Muscle layer of colon (tissue), 2 donors: ENCODE results near the gene GIGYF2.

Source experiments
- H3K27ac ChIP-seq: one replicate; pipeline ENCODE4 v1.7.0; 2013; ENCODE audit warnings: low read depth, mild to moderate bottlenecking, low read length, moderate library complexity
- H3K27me3 ChIP-seq, 2 donors: one replicate each; pipeline ENCODE4 v1.7.0; 2013; ENCODE audit warnings: low read length in 2 of 2, mild to moderate bottlenecking in 2 of 2; ENCODE audit not compliant: insufficient read depth in 2 of 2, control insufficient read depth in 1 of 2
- H3K36me3 ChIP-seq: one replicate; pipeline ENCODE4 v1.7.0; 2013; ENCODE audit warnings: mild to moderate bottlenecking, low read length; ENCODE audit not compliant: insufficient read depth
- H3K4me1 ChIP-seq: one replicate; pipeline ENCODE4 v1.7.0; 2013; ENCODE audit warnings: mild to moderate bottlenecking, low read length; ENCODE audit not compliant: insufficient read depth
- H3K4me3 ChIP-seq, 2 donors: one replicate each; pipeline ENCODE4 v1.7.0; 2013; ENCODE audit warnings: low read length in 2 of 2, low read depth in 1 of 2, mild to moderate bottlenecking in 1 of 2, moderate library complexity in 1 of 2
- H3K9ac ChIP-seq: one replicate; pipeline ENCODE4 v1.7.0; 2013; ENCODE audit warnings: low read length
- H3K9me3 ChIP-seq: one replicate; pipeline ENCODE4 v1.7.0; 2013; ENCODE audit warnings: mild to moderate bottlenecking, low read length
- donor health status: abdominal sarcoma.
- donor health status: Adenocarcinoma of cecum.

Gene GIGYF2

GRCh38 chr2:232876161-232876977, 179.2 kb downstream of the GIGYF2 start:
- Histone ChIP-seq H3K27me3 (peaks cover 19 to 25% of the 10 kb centered on the region in 2 donors), H3K9ac (no peak overlapping the region), H3K4me1 (no peaks in the 10 kb centered on the region), H3K9me3 (no peaks in the 10 kb centered on the region), H3K36me3 (no peaks in the 10 kb centered on the region), H3K4me3 (peak overlapping the region in 1 of 2 donors; percentile 25), H3K27ac (no peak overlapping the region)

- Histone ChIP-seq H3K27ac (no peak overlapping the region), H3K9ac (no peak overlapping the region), H3K9me3 (no peaks in the 10 kb centered on the region), H3K27me3 (peaks cover 19 to 25% of the 10 kb centered on the region in 2 donors), H3K36me3 (no peaks in the 10 kb centered on the region), H3K4me1 (no peaks in the 10 kb centered on the region), H3K4me3 (peak overlapping the region in 1 of 2 donors; percentile 25)
These were observed 179.9 kb downstream of the GIGYF2 start for GRCh38 chr2:232876978-232877441.

GRCh38 chr2:232877940-232878511, 180.9 kb downstream of the GIGYF2 start:
- Histone ChIP-seq H3K4me1 (no peaks in the 10 kb centered on the region), H3K27ac (no peak overlapping the region), H3K4me3 (no peak overlapping the region), H3K9ac (no peak overlapping the region), H3K27me3 (peaks cover 19 to 25% of the 10 kb centered on the region in 2 donors), H3K9me3 (no peaks in the 10 kb centered on the region), H3K36me3 (no peaks in the 10 kb centered on the region)

GRCh38 chr2:232878855-232879617, 181.9 kb downstream of the GIGYF2 start:
- H3K9me3 ChIP-seq = no peaks in the 10 kb centered on the region
- H3K27ac ChIP-seq = no peak overlapping the region
- H3K9ac ChIP-seq = no peak overlapping the region
- H3K27me3 ChIP-seq = peaks cover 19 to 25% of the 10 kb centered on the region in 2 donors
- no peak overlapping the region for H3K4me3 ChIP-seq
- no peaks in the 10 kb centered on the region for H3K36me3 ChIP-seq
- H3K4me1 ChIP-seq = no peaks in the 10 kb centered on the region

GRCh38 chr2:232879618-232880494, 182.7 kb downstream of the GIGYF2 start:
- H3K9me3 ChIP-seq = no peaks in the 10 kb centered on the region
- H3K27me3 ChIP-seq = peaks cover 19 to 25% of the 10 kb centered on the region in 2 donors
- H3K9ac ChIP-seq = no peak overlapping the region
- H3K27ac ChIP-seq = no peak overlapping the region
- no peaks in the 10 kb centered on the region for H3K4me1 ChIP-seq
- no peaks in the 10 kb centered on the region for H3K36me3 ChIP-seq
- H3K4me3 ChIP-seq = no peak overlapping the region

- H3K36me3 ChIP-seq = no peaks in the 10 kb centered on the region
- no peaks in the 10 kb centered on the region for H3K9me3 ChIP-seq
- H3K27ac ChIP-seq = no peak overlapping the region
- no peaks in the 10 kb centered on the region for H3K4me1 ChIP-seq
- H3K27me3 ChIP-seq = peaks cover 12 to 17% of the 10 kb centered on the region in 2 donors
- no peak overlapping the region for H3K9ac ChIP-seq
- H3K4me3 ChIP-seq = no peak overlapping the region
These were observed 183.7 kb downstream of the GIGYF2 start for GRCh38 chr2:232880764-232881351.

- Histone ChIP-seq H3K4me3 (no peak overlapping the region), H3K27me3 (peaks cover 11 to 16% of the 10 kb centered on the region in 2 donors), H3K9me3 (no peaks in the 10 kb centered on the region), H3K4me1 (no peaks in the 10 kb centered on the region), H3K36me3 (no peaks in the 10 kb centered on the region), H3K27ac (no peak overlapping the region), H3K9ac (no peak overlapping the region)
These were observed 185.0 kb downstream of the GIGYF2 start for GRCh38 chr2:232882085-232882484.

GRCh38 chr2:232882505-232883115, 185.5 kb downstream of the GIGYF2 start:
- no peak overlapping the region for H3K27ac ChIP-seq
- no peaks in the 10 kb centered on the region for H3K36me3 ChIP-seq
- peaks cover 6 to 12% of the 10 kb centered on the region in 2 donors for H3K27me3 ChIP-seq

GRCh38 chr2:232883116-232883721, 186.1 kb downstream of the GIGYF2 start:
- Histone ChIP-seq H3K4me1 (no peaks in the 10 kb centered on the region), H3K27ac (no peak overlapping the region)

More at GRCh38 chr2:232882505-232883115, 185.5 kb downstream of the GIGYF2 start:
- Histone ChIP-seq H3K4me3 (no peak overlapping the region), H3K9ac (no peak overlapping the region), H3K9me3 (no peaks in the 10 kb centered on the region), H3K4me1 (no peaks in the 10 kb centered on the region)

GRCh38 chr2:232884001-232884421, 186.9 kb downstream of the GIGYF2 start:
- Histone ChIP-seq H3K27ac (no peak overlapping the region), H3K9ac (no peak overlapping the region), H3K36me3 (no peaks in the 10 kb centered on the region), H3K9me3 (no peaks in the 10 kb centered on the region), H3K4me1 (no peaks in the 10 kb centered on the region), H3K27me3 (peaks cover 0 to 7% of the 10 kb centered on the region in 2 donors), H3K4me3 (no peak overlapping the region)

More at GRCh38 chr2:232883116-232883721, 186.1 kb downstream of the GIGYF2 start:
- no peak overlapping the region for H3K4me3 ChIP-seq
- no peak overlapping the region for H3K9ac ChIP-seq
- no peaks in the 10 kb centered on the region for H3K9me3 ChIP-seq
- peaks cover 0 to 7% of the 10 kb centered on the region in 2 donors for H3K27me3 ChIP-seq
- H3K36me3 ChIP-seq = no peaks in the 10 kb centered on the region
